Measurements from ENCODE around the gene HCN2. TPM values are rescaled to one million over a fixed set of nuclear protein-coding genes. Genes with fewer than 3 reads are reported as not detected.

HCN2 gene
- total RNA-seq, 4 donors from 2014 or later = 0.14 to 1.00 (median 0.64) TPM; not detected in 1

- in situ Hi-C loops (cut with MboI; ENCODE audit: low pct_ligation_motif_present in 1 of 4, low pct_unique_long_range_greater_than_20kb in 1 of 4, low sequenced_read_pairs in 3 of 4) (no loop called here), intact Hi-C loops (cut with DNase I; ENCODE audit: low total_unique reads) (no loop called here)
- 0% methylated on average over 57 of the region's 81 CpGs; no CpG with 5 or more reads in 1 of the 2 donors for WGBS, 2 donors (ENCODE audit: low coverage in 1 of 2)
Observed at GRCh38 chr19:662207-662961, 72.7 kb downstream of the HCN2 start.

GRCh38 chr19:662962-663681 is 73.4 kb downstream of the HCN2 start, which contains the start of gene RNF126:
TSS of gene RNF126 (minus strand) at chr19:663214. CDS start at chr19:663121, 93 bp downstream.
- Histone ChIP-seq H3K27ac (peak within 1 kb of the TSS; percentile 95 to 97 (median 96)), H3K27me3 (no peaks in the 10 kb centered on the region), H3K4me3 (peak within 1 kb of the TSS; percentile 84 to 100 (median 98)), H3K36me3 (no peaks in the 10 kb centered on the region), H3K9me3 (no peaks in the 10 kb centered on the region), H3K4me1 (peaks cover 39 to 60% (median 53%) of the 10 kb centered on the region in 4 donors)
- intact Hi-C loops (cut with DNase I; ENCODE audit: low total_unique reads) = no loop called here
- in situ Hi-C loops (cut with MboI; ENCODE audit: low pct_ligation_motif_present in 1 of 4, low pct_unique_long_range_greater_than_20kb in 1 of 4, low sequenced_read_pairs in 3 of 4) = no loop called here
- no peak for TF ChIP-seq CTCF (IDR thresholded peaks at IDR 0.05)
- peak; percentile 67 to 74 (median 73) for TF ChIP-seq POLR2AphosphoS5 (IDR thresholded peaks at IDR 0.05)
- TF ChIP-seq EP300 (IDR thresholded peaks at IDR 0.05; ENCODE audit: low read depth) = no peak
- TF ChIP-seq POLR2A (IDR thresholded peaks at IDR 0.05) = peak; percentile 50
- WGBS, 2 donors (ENCODE audit: low coverage in 1 of 2) = 2% methylated on average over 51 of the region's 97 CpGs; no CpG with 5 or more reads in 1 of the 2 donors
- DNase-seq = peak; percentile 95

More at GRCh38 chr19:662207-662961, 72.7 kb downstream of the HCN2 start:
- Histone ChIP-seq H3K4me3 (peak overlapping the region; percentile 84 to 100 (median 98)), H3K9me3 (no peaks in the 10 kb centered on the region), H3K27ac (peak overlapping the region; percentile 95 to 97 (median 96)), H3K4me1 (peaks cover 45 to 68% (median 60%) of the 10 kb centered on the region in 4 donors), H3K36me3 (no peaks in the 10 kb centered on the region), H3K27me3 (no peaks in the 10 kb centered on the region)
- peak in 2 of 3 donors; percentile 41 to 63 for TF ChIP-seq POLR2AphosphoS5 (IDR thresholded peaks at IDR 0.05)
- no peak for TF ChIP-seq EP300 (IDR thresholded peaks at IDR 0.05; ENCODE audit: low read depth)
- TF ChIP-seq CTCF (IDR thresholded peaks at IDR 0.05) = no peak
- peak; percentile 35 for TF ChIP-seq POLR2A (IDR thresholded peaks at IDR 0.05)
- peak; percentile 81 for DNase-seq

- Histone ChIP-seq H3K36me3 (no peaks in the 10 kb centered on the region), H3K9me3 (no peaks in the 10 kb centered on the region), H3K4me1 (peaks cover 33 to 55% (median 48%) of the 10 kb centered on the region in 4 donors), H3K4me3 (peak overlapping the region; percentile 41 to 100 (median 50)), H3K27ac (peak overlapping the region; percentile 85 to 97 (median 95)), H3K27me3 (no peaks in the 10 kb centered on the region)
- TF ChIP-seq CTCF (IDR thresholded peaks at IDR 0.05) (no peak), POLR2A (IDR thresholded peaks at IDR 0.05) (no peak), POLR2AphosphoS5 (IDR thresholded peaks at IDR 0.05) (no peak), EP300 (IDR thresholded peaks at IDR 0.05; ENCODE audit: low read depth) (no peak)
- WGBS, 2 donors (ENCODE audit: low coverage in 1 of 2) = 38 to 60% methylated on average over 2 to 18 of the region's 18 CpGs
- in situ Hi-C loops (cut with MboI; ENCODE audit: low pct_ligation_motif_present in 1 of 4, low pct_unique_long_range_greater_than_20kb in 1 of 4, low sequenced_read_pairs in 3 of 4) = no loop called here
- DNase-seq = no peak
- intact Hi-C loops (cut with DNase I; ENCODE audit: low total_unique reads) = loop anchor here (1.0 kb wide), 1 partner anchor 71 kb away; no protein-coding TSS in a partner anchor
Observed at GRCh38 chr19:663682-664117, 74.0 kb downstream of the HCN2 start.

Data from transverse colon (tissue), 4 donors.